Activated CD8-positive, alpha-beta memory T cell treated with anti-CD3 and anti-CD28 coated beads for 24 hours (primary cell): ENCODE measurements around the gene NDUFB5.

Experiments
- DNase-seq: peaks from one replicate; pipeline ENCODE4 v3.0.0-alpha.2; 2020

The NDUFB5 gene

GRCh38 chr3:179604321-179605078 is at the start of gene NDUFB5, which contains the start of gene MRPL47:
NDUFB5 (plus strand) TSS chr3:179604794; CDS start chr3:179604816, 22 bp downstream.
MRPL47 (minus strand) TSS chr3:179604638; CDS start chr3:179604624, 14 bp downstream.
- peak; percentile 94 for DNase-seq

GRCh38 chr3:179558742-179559364 is 45.7 kb upstream of the NDUFB5 start:
- DNase-seq: peak; percentile 62

- DNase-seq: no peak
These were observed 43.8 kb upstream of the NDUFB5 start for GRCh38 chr3:179560791-179561190.

GRCh38 chr3:179562591-179563270 is 41.9 kb upstream of the NDUFB5 start, which contains the start of gene ACTL6A:
ACTL6A (plus strand) TSS chr3:179562926; CDS start chr3:179563093, 167 bp downstream.
- peak; percentile 98 for DNase-seq

- DNase-seq: peak; percentile 87
These were observed 41.3 kb upstream of the NDUFB5 start for GRCh38 chr3:179563271-179563783.

- no peak for DNase-seq
These were observed 39.1 kb upstream of the NDUFB5 start for GRCh38 chr3:179565496-179565895.

GRCh38 chr3:179580992-179581391 is 23.6 kb upstream of the NDUFB5 start:
- DNase-seq: no peak

- no peak for DNase-seq
These were observed 15.5 kb upstream of the NDUFB5 start for GRCh38 chr3:179589143-179589542.

- no peak for DNase-seq
These were observed 13.9 kb upstream of the NDUFB5 start for GRCh38 chr3:179590669-179591068.

- no peak for DNase-seq
These were observed 13.3 kb upstream of the NDUFB5 start for GRCh38 chr3:179591313-179591712.

GRCh38 chr3:179599531-179599930 is 5.1 kb upstream of the NDUFB5 start:
- DNase-seq: no peak

GRCh38 chr3:179603321-179603720 is 1.3 kb upstream of the NDUFB5 start:
- DNase-seq: no peak

GRCh38 chr3:179603831-179604230 is 763 bp upstream of the NDUFB5 start:
- no peak for DNase-seq

GRCh38 chr3:179606534-179607085 is 2.0 kb downstream of the NDUFB5 start:
- DNase-seq: no peak

GRCh38 chr3:179608931-179609720 is 4.5 kb downstream of the NDUFB5 start:
- no peak for DNase-seq

- no peak for DNase-seq
These were observed 5.5 kb downstream of the NDUFB5 start for GRCh38 chr3:179610066-179610465.

- no peak for DNase-seq
These were observed 9.2 kb downstream of the NDUFB5 start for GRCh38 chr3:179613807-179614206.

GRCh38 chr3:179615458-179616173 is 11.0 kb downstream of the NDUFB5 start:
- no peak for DNase-seq

- no peak for DNase-seq
These were observed 17.4 kb downstream of the NDUFB5 start for GRCh38 chr3:179622023-179622422.

GRCh38 chr3:179624451-179624850 is 19.9 kb downstream of the NDUFB5 start:
- no peak for DNase-seq

GRCh38 chr3:179630753-179631451 is 26.3 kb downstream of the NDUFB5 start:
- DNase-seq: no peak
